GM19035 (cell line): Measurements from ENCODE around the gene ANKRD33B.
"Not testable (repeated sequence)": the region's sequence is repeated elsewhere in the genome, so short reads cannot be mapped to it uniquely, and the experiment has no call there.

Experiments used
- ATAC-seq: cut with Tn5 transposase; IDR thresholded peaks from one replicate; pipeline ENCODE4 v1.9.1; 2021; ENCODE audit not compliant: unreplicated experiment

ANKRD33B gene

DNA sequence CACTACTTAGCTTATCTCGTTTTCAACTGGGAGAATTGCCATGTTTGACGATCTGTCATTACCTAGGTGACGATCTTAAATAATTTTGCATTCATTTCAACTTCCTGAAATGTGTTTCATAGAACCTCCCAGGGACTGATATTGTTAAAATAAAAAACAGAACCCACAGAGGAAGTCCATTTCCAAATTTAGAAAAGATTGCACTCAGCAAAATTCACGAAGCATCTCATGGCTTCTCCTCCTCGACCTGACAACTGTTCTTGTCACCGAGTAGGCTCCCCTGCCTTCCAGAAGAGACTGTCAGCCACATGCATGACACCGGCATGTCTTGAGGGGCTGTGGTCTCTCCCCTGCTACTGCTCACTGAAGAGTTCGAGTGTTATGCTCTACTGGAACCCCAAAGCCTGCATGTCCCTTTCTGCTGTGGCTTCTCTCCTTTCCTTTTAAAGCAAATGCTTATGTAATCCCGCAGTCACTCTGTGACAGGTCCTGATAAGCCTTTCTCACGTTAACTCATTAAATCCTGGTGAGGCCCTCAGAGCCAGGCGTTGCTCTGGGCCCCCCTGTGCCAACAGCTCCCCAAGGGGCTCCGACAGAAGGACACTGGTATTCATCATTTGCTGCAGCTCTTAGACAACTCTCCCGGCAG lies 26.8 kb upstream of the ANKRD33B start:
- ATAC-seq, result no peak

DNA sequence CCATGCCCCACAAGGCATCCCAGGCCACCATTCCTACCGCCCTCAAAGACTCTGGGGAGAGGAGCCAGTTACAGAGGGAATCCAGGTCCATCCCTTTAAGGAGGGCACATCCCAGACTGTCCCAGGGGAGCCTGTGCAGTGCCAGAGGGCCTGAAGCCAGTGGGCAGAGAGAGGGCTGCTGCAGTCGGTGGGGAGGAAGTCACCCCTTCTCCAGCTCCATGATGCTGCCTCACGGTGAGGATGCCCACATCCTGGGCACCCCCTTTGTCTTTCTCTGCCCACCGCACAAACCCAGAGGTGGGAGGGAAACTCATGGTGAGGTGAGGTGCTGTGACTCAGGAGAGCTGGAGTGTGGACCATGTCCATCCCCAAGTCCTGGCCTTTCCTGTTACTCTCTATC lies 26.2 kb upstream of the ANKRD33B start:
- no peak for ATAC-seq

DNA sequence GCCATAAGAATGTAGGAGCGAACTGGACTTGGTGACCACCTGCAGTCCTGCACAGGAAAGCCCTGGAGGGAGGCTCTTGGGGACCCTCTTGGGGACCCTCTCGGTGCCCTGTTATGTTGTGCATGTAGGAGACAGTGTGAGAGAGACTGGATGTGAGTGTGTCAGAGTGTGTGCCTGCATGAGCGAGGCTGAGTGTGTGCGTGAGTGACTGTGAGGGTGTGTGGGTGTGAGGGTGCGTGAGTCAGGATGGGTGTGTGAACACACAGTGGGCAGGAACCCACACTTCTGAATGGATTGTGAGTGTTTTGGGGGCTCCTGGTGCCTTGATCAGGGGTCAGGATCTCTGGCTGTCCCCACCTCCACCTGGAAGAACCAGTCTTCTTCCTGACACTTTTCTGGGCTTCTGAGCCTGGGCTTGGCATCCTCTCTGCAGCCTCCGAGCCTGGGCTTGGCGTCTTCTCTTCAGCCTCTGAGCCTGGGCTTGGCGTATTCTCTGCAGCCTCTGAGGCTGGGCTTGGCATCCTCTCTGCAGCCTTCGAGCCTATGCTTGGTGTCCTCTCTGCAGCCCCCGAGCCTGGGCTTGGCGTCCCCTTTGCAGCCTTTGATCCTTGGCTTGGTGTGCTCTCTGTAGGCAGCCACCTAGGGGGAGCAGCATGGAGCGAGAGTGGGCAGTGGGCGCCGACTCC lies 25.6 kb upstream of the ANKRD33B start:
- no peak for ATAC-seq

DNA sequence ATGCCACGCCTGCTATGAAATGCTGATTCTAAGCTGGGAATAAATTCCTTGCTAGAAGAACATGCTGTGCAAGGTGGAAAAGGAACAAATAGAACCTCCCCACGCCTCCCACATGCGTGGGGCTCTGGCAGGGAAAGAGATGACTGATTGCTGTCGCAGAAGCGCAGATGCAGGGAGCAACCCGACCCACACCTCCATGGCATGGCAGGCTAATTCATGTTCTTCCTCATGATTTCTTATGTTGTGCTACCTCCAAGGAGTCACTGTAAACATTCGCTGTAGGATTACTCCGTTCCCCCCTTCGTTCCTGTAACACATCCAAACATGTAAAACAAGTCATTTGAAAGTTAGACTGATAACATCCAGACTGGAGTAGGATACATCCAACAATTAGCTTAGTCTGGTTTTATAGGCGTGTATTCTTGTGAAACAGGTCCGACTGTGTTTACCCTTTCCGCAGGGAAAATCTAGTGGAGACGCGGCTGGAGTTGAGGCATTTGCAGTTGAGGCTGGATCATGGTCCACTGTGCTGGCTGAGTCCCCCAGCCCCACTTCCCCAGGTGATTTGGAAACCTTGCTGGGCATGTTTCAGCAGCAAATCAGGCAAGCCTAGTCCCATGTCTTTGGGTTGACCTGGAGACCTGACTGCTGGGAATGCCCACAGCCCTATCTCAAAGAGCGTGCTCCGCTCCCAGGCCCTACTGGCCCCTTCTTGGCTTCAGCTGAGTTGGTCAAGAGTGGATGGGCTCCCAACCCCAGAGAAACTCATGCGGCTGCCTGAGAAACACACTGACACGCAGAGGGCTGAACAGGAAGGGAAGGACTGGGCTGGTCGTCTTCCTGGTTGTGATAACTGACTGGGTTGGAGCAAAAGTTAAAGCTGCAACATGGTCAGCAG lies 24.8 kb upstream of the ANKRD33B start:
- ATAC-seq, result no peak

DNA sequence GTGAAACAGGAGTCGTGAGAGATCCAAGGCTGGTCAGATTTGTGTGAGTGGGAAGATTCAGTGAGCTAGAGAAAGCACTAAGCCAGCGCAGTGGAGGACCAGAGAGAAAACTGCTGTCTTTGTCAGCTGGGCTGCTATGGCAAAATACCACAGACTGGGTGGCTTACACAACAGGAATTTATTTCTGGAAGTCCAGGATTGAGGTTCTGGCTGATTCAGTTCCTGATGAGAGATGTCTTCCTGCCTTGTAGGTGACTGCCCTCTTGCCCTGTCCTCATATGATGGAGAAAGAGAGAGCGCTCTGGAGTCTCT lies 24.2 kb upstream of the ANKRD33B start:
- ATAC-seq, result no peak

DNA sequence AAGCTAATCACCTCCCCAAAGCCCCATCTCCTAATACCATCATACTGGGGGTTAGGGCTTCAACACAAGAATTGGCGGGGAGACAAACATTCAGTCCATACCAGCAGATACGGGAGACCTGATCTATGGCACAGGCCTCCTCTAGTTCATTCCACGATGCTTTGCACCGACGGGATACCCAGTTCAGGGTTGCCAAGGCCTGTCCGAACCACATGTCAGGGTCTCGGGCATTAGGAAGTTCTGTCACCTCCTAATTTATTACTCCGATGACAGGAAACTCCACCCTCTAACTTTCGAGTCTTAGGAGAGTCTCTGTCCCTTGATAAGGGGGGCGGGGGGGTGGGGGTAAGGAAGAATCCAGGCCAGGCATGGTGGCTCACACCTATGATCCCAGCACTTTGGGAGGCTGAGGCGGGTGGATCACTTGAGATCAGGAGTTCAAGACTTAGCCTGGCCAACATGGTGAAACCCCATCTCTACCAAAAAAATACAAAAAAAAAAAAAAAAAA lies 23.8 kb upstream of the ANKRD33B start:
- no peak for ATAC-seq

DNA sequence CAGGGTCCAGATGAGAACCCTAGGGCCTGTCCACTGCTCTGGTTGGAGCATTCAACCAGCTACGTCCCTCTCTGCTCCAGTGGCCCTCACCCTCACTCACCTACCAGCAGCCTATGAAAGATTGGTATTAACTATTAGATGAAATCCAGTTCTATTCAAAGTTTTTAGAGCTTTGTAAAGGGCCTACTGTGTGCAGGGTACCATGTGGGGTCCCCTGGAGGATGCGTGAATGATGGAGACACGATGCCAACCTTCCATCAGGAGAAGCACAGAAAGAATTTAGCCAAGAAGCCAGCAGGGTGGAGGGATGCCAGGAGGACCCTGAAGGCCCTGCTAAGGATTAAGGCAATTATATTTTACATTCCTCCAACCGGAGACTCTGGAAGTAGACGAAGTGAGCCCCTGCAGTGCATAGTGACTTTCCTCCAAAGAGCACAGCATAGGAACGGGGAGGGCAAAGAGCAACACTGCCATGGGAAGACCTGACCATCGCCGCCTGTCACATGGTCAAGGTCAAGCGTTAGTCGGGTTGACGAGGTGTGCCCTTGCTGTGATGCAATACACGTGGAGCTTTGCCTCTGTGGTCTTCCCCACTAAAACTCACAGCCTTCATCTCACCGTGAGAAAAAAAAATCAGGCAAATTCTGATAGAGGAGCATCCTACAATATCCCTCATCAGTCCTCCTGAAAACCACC lies 22.8 kb upstream of the ANKRD33B start:
- ATAC-seq, result no peak

DNA sequence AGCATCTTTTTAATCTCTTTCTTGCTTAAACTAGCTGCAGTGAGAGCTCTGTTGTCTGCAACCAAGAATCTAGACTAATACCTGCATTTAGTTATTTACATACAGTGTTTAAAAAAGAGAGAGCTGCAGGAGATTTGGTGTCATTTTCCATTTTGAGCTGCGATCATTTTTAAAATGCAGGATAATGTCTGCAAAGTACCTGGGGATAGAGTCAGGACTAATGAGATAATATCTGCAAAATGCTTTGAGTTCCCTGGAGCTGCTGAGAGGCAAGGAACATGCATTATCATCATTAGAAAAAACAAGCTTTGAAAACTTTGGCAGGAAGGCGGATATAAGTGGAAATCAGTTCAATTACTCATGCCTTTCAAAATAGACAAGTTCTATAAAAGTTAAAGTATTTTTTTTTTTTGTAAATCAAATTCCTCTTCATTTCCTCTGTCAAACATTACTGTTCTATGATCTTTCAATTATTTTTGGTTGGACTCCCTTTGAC lies 21.8 kb upstream of the ANKRD33B start:
- no peak for ATAC-seq

DNA sequence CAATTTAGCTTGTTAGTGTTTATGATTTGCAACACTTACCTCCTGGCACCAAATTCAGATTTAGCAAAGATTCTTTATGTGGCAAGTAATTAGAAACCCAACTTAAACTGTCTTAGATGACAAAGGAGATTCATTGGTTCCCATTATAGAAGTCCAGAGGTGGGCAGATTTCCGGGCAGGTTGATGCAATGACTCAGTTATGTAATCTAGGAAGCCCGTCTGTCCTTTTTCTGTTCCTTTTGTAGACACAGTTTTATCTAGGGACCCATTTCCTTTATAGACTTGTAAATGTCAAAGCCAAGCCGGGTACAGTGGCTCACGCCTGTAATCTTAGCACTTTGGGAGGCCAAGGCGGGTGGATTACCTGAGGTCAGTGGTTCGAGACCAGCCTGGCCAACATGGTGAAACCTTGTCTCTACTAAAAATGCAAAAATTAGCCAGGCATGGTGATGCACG lies 20.3 kb upstream of the ANKRD33B start:
- ATAC-seq, result no peak

DNA sequence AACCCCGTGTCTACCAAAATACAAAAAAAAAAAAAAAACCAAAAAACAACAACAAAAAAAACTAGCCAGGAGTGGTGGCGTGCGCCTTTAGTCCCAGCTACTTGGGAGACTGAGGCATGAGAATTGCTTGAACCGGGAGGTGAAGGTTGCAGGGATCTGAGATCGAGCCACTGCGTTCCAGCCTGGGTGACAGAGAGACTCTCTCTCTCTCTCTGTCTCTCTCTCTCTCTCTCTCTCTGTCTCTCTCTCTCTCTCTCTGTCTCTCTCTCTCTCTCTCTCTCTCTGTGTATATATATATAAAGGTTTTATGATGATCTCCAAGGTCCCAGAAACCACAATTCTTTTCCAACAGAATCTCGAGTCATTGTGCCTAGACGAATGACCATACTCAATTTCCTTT lies 18.8 kb upstream of the ANKRD33B start:
- ATAC-seq, result no peak

DNA sequence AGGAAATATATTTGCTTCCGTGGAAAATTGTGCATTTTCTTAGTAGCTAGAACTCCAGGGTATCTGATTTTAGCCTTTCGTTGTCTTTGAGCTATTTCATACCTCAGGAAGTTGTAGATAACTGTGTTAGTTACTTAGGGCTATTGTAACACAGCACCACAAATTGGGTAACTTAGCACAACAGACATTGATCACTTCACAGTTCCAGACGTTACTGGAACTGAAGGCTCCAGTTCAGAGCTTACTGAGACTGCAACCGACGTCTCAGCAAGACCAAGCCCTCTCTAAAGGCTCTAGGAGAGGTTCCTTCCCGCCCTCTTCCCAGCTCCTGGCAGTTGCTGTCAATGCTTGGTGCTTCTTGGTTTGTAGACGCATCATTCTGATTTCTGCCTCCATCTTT lies 17.7 kb upstream of the ANKRD33B start:
- no peak for ATAC-seq

DNA sequence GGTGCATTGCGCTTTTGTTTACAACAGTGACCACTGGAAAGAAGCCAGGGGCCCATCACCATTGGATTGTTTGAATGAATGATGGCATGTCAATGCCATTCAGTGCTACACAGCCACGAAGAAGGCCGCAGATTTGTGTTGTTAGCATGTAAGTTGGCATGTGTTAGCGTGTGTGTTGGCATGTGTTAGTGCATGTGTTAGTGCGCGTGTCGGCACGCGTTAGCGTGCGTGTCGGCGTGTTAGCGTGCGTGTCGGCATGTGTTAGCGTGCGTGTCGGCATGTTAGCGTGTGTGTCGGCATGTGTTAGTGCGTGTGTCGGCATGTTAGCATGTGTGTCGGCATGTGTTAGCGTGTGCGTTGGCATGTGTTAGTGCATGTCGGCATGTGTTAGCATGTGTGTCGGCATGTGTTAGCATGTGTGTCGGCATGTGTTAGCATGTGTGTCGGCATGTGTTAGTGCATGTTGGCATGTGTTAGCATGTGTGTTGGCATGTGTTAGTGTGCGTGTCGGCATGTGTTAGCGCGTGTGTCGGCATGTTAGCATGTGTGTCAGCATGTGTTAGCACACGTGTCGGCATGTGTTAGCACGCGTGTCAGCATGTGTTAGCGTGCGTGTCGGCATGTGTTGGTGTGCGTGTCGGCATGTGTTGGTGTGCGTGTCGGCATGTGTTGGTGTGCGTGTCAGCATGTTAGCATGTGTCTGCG lies 15.3 kb upstream of the ANKRD33B start:
- ATAC-seq, result no peak

DNA sequence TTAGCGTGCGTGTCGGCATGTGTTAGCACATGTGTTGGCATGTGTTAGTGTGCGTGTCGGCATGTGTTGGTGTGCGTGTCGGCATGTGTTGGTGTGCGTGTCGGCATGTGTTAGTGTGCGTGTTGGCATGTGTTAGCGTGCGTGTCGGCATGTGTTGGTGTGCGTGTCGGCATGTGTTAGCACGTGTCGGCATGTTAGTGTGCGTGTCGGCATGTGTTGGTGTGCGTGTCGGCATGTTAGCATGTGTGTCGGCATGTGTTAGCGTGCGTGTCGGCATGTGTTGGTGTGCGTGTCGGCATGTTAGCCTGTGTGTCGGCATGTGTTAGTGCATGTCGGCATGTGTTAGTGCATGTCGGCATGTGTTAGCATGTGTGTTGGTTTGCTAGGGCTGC lies 14.8 kb upstream of the ANKRD33B start:
- ATAC-seq, result not testable (repeated sequence)

DNA sequence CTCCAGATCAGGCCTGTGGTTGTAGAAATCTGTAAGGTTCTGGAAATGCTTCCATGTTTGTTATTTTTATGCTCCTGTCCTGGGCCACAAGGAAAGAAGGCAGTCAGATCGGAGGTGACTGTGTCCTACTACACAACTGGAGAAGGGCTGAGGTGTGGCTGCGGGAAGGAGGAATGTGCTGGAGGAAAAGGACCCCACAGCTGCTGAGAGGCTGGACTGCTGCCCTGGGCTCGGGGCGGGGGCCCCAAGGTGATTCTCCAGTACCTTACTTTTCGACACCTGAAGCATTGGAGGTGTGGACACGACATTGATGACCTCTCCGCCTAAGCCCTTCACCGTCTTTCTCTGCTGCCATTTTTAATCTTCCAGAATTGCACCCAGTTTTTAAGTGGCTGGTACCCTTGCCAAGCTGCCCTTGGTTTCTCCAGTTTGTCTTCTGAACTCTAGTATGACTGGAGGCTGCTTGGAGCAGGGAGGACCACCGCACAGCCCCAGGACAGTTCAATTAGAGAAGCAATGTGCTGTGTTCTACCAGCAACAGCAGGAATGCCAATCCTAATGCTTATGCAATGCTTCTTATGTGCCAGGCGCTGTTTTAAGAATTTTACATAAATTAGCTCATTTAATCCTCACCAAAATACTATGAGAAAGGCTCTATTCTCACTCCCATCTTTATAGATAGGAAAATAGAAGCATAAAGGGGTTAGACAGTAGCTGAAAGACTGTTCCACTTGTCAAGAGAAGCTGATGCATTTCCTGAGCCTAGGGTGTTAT lies 13.5 kb upstream of the ANKRD33B start:
- ATAC-seq, result no peak

DNA sequence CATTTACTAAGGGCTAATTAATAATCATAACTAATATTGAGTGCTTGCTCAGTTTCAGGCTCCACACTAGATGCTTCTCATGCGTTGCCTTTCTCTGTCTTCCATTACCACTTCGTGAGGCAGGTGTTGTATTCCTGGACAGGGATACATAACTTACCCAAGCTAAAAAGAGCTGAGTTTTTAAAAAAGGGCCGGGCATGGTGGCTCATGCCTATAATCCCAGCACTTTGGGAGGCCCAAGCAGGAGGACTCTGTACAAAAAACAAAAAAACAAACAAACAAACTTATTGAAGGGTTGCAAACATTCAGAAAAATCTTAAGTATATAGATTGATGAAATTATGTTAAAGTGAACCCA lies 12.1 kb upstream of the ANKRD33B start:
- no peak for ATAC-seq

DNA sequence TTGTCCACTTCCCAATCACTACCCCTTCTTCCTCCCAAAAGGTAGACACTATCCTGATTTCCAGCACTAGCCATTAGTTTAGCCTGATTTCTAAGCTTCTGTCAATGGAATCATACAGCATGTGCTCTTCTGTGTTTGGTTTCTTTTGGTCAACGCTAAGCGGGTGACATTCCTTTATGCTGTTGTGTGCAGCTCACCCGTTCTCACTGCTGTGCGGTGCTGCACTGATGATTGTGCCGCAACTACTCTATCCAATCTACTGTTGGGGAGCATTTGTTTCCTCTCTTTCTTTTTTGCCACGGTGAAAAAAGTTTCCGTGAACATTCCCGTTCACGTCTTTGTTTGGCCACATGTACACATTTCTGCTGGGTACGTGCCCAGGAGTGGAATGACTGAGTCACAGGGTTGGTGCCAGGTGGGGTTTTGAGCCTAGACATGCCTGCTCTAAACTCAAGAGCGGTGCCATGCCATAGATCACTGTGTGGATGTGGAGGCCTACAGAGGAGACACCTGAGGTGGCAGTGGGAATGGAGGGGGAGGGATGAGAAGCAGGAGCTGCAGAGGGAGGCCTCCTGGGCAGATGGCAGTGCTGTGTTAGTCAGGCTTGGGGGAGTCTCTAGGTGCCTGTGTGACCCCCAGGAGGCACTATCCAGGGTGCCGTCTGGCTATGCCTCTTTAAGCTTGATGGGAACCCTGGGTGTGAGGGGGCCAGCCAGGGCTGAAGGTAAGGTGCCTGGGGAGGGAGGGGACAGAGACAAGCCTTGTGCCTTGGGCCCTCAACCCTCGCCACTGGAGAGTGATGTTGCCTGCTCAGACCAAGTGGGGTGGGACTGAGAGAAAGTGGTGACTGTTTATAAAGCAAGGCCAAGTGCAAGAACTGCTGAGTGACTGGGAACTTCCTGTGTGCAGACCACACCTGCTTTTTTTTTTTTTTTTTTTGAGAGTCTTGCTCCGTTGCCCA lies 11.4 kb upstream of the ANKRD33B start:
- ATAC-seq, result no peak

DNA sequence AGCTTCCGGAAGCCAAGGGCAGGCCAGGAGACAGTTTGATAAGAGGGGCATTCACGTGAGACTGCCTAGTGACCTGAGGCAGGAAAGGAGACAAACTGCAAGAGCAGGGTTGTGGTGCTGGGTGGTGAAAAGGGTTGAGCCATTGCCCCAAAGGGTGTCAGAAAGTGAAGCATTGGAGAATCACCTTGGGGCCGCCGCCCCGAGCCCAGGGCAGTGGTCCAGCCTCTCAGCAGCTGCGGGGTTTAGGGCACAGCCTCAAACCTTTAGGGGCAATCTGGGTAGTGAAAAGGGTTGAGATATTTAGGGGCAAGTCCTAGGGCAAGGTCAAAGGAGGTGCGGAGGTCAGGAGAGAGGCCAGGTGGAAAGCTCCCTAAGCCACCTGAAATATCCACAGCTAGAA lies 10.4 kb upstream of the ANKRD33B start:
- ATAC-seq, result no peak

DNA sequence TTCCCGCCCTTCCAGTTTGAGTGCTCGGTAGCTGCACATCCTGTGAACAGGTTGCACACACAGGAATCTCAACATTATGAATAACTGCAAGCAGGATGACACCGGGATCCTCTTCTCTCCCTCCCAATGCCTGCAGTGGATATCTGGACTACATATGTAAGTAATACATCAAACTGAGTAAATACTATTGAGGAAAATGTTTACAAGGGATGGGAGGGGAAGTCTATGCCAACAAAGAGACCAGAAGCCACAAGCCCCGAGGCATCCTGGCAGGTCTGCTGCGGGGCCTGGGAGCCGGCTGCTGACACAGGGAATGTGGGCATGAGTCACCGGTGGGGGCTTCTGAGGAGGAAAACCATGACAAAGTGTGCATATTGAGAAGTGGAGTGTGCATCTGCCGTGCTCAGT lies 8.6 kb upstream of the ANKRD33B start:
- no peak for ATAC-seq
